K562 (cell line): ENCODE data around the gene SGMS1. TPM values are rescaled to one million over a fixed set of nuclear protein-coding genes. Genes with fewer than 3 reads are reported as not detected.

Experiments
- ATAC-seq: fragments of 200-7000 bp; cut with Tn5 transposase; 3 replicates; pipeline ENCODE4 v1.9.1; 2020; ENCODE audit warnings: moderate library complexity
- BruUV-seq: library from RNA; stranded (reverse); fragments of 400-500 nt; replicated peaks from 2 replicates; lab custom pipeline; 2021; lab: Mats Ljungman, UMichigan
- CTCF ChIA-PET: fragments of 300-600 bp; formaldehyde crosslinking; extraction: SDS; loops from one replicate; lab custom pipeline; 2021; ENCODE audit warnings: low intra/inter-chr PET ratio; lab: Yijun Ruan, JAX
- POLR2A ChIA-PET: fragments of 300-600, 350-650 bp; sonication (Branson Sonifier 250); formaldehyde crosslinking; extraction: SDS; loops from one replicate; lab custom pipeline; 2021; ENCODE audit warnings: antibody characterized with exemption, inconsistent platforms; lab: Yijun Ruan, JAX
- DNase-seq, 4 experiments: peaks; one replicate each; pipeline versions ENCODE4 v3.0.0 to v3.0.0-alpha.2; 2011 to 2018; ENCODE audit warnings: low spot score in 3 of 4, mixed read lengths in 3 of 4; ENCODE audit errors: extremely low read depth in 1 of 4
- FAIRE-seq: peaks from 2 replicates; lab custom pipeline; 2011; peaks lifted over from hg19 to GRCh38; lab: Jason Lieb, UNC
- H2AFZ ChIP-seq: 2 replicates; pipeline ENCODE4 v1.6.0; 2011; ENCODE audit warnings: low read depth, low read length, control low read depth, inconsistent platforms
- H3K27ac ChIP-seq: fragments of 200-600 bp; 3 replicates; pipeline ENCODE4 v1.8.0; 2011; ENCODE audit warnings: low read depth, mild to moderate bottlenecking, control low read depth, inconsistent platforms, low read length, moderate library complexity, mixed read lengths; ENCODE audit errors: extremely low read depth
- H3K27me3 ChIP-seq, 2 experiments: fragments of 300-600 bp in 1 of 2; 2 replicates in 1 of 2; 3 replicates in 1 of 2; pipeline versions ENCODE4 v1.6.0 to v1.8.0; 2011; ENCODE audit warnings: inconsistent platforms in 2 of 2, low read length in 2 of 2, mild to moderate bottlenecking in 1 of 2, mixed read lengths in 1 of 2, moderate library complexity in 1 of 2; ENCODE audit not compliant: control insufficient read depth in 2 of 2, insufficient read depth in 2 of 2
- H3K36me3 ChIP-seq: fragments of 300-600 bp; 3 replicates; pipeline ENCODE4 v1.8.0; 2011; ENCODE audit warnings: mild to moderate bottlenecking, low read length, inconsistent platforms; ENCODE audit not compliant: control insufficient read depth, insufficient read depth
- H3K4me1 ChIP-seq, 2 experiments: fragments of 200-600 bp in 1 of 2; replicated peaks in 1 of 2; 2 replicates in 1 of 2; 3 replicates in 1 of 2; pipeline versions ENCODE4 v1.5.1 to v1.8.0; 2011; ENCODE audit warnings: inconsistent platforms in 2 of 2, low read length in 2 of 2, mild to moderate bottlenecking in 1 of 2, mixed read lengths in 1 of 2, moderate library complexity in 1 of 2; ENCODE audit not compliant: control insufficient read depth in 2 of 2, insufficient read depth in 2 of 2
- H3K4me2 ChIP-seq: 2 replicates; pipeline ENCODE4 v1.6.1; 2011; ENCODE audit warnings: low read length, control low read depth, inconsistent platforms, mixed read lengths; ENCODE audit not compliant: insufficient read depth
- H3K4me3 ChIP-seq: fragments of 200-600 bp; sonication (generic), shearing (Covaris generic); 2 replicates; pipeline ENCODE4 v1.5.1; 2016; ENCODE audit warnings: control low read depth, inconsistent platforms
- H3K79me2 ChIP-seq: fragments of 200-600 bp; 3 replicates; pipeline ENCODE4 v1.8.0; 2011; ENCODE audit warnings: low read length, inconsistent platforms; ENCODE audit not compliant: control insufficient read depth, insufficient read depth
- H3K9ac ChIP-seq, 2 experiments: 2 replicates each; pipeline versions ENCODE4 v1.6.0 to v1.6.1; 2011; ENCODE audit warnings: low read depth in 2 of 2, low read length in 2 of 2, control low read depth in 1 of 2, inconsistent platforms in 1 of 2, mild to moderate bottlenecking in 1 of 2, mixed read lengths in 1 of 2; ENCODE audit not compliant: insufficient read depth in 1 of 2
- H3K9me1 ChIP-seq: one replicate; pipeline ENCODE4 v1.6.0; 2011; ENCODE audit warnings: inconsistent platforms, mild to moderate bottlenecking, low read length, moderate library complexity; ENCODE audit not compliant: control insufficient read depth, insufficient read depth
- H3K9me3 ChIP-seq: replicated peaks from 2 replicates; pipeline ENCODE4 v1.5.1; 2011; ENCODE audit warnings: low read depth, low read length, inconsistent platforms; ENCODE audit not compliant: control insufficient read depth, insufficient read depth
- H4K20me1 ChIP-seq: replicated peaks from 2 replicates; pipeline ENCODE4 v1.6.1; 2011; ENCODE audit warnings: low read length, inconsistent platforms, mixed read lengths; ENCODE audit not compliant: control insufficient read depth, insufficient read depth
- ARID1B ChIP-seq: fragments of 450-650 bp; IDR thresholded peaks from 2 replicates; pipeline ENCODE4 v1.6.1; 2016; ENCODE audit warnings: antibody characterized with exemption, mild to moderate bottlenecking, inconsistent platforms
- BACH1 ChIP-seq: fragments of 200-800 bp; sonication (Bioruptor generic); IDR thresholded peaks from 2 replicates; pipeline ENCODE4 v1.6.1; 2016; ENCODE audit warnings: missing genetic modification characterization, missing compliant biosample characterization
- DMBX1 ChIP-seq: fragments of 250-450 bp; sonication (Bioruptor Pico); IDR thresholded peaks from 2 replicates; pipeline ENCODE4 v1.8.0; 2022; ENCODE audit warnings: inconsistent platforms, mild to moderate bottlenecking, moderate library complexity, borderline replicate concordance
- ELF1 ChIP-seq: fragments of 200-800 bp; sonication (Bioruptor generic); IDR thresholded peaks from 2 replicates; pipeline ENCODE4 v1.6.1; 2016; ENCODE audit warnings: missing genetic modification characterization, missing compliant biosample characterization
- GABPB2 ChIP-seq: fragments of 250-450 bp; sonication (Bioruptor Pico); conservative IDR thresholded peaks from 2 replicates; pipeline ENCODE4 v1.5.1; 2021; ENCODE audit warnings: mild to moderate bottlenecking
- HNRNPUL1 ChIP-seq: fragments of 200-400 bp; formaldehyde crosslinking; IDR thresholded peaks from 2 replicates; pipeline ENCODE4 v1.6.1; 2017; ENCODE audit warnings: low read length
- IFI16 ChIP-seq: fragments of 250-450 bp; sonication (Bioruptor Pico); IDR thresholded peaks from 2 replicates; pipeline ENCODE4 v2.1.2; 2022; ENCODE audit warnings: mild to moderate bottlenecking, inconsistent platforms
- KDM1A ChIP-seq, 2 experiments: fragments of 450-650 bp; IDR thresholded peaks; 2 replicates each; pipeline ENCODE4 v1.6.1; 2016; ENCODE audit warnings: mild to moderate bottlenecking in 2 of 2
- KLF10 ChIP-seq: fragments of 250-450 bp; sonication (Bioruptor Pico); IDR thresholded peaks from 2 replicates; pipeline ENCODE4 v1.6.1; 2021; ENCODE audit warnings: matching md5 sums
- SIN3B ChIP-seq: fragments of 450-650 bp; IDR thresholded peaks from 2 replicates; pipeline ENCODE4 v1.6.1; 2017; ENCODE audit warnings: low read depth, mild to moderate bottlenecking, moderate library complexity
- SPI1 ChIP-seq: IDR thresholded peaks from 2 replicates; pipeline ENCODE4 v1.6.1; 2011; ENCODE audit warnings: low read depth, low read length, control low read depth, borderline replicate concordance
- TEAD1 ChIP-seq, 2 experiments: fragments of 450-650 bp in 1 of 2; sonication (generic) in 1 of 2; formaldehyde crosslinking; IDR thresholded peaks; 2 replicates each; pipeline versions ENCODE4 v1.4.0 to v1.8.0; 2020 to 2022; ENCODE audit warnings: mild to moderate bottlenecking in 2 of 2, missing genetic modification reagents in 1 of 2
- TFAM ChIP-seq: fragments of 250-450 bp; sonication (Bioruptor Pico); conservative IDR thresholded peaks from 2 replicates; pipeline ENCODE4 v1.5.0; 2021; ENCODE audit warnings: mild to moderate bottlenecking, moderate library complexity
- TRIM24 ChIP-seq, 2 experiments: fragments of 450-650 bp; IDR thresholded peaks; 2 replicates each; pipeline ENCODE4 v1.6.1; 2016
- ZBTB2 ChIP-seq: fragments of 450-650 bp; IDR thresholded peaks from 2 replicates; pipeline ENCODE4 v1.6.1; 2016; ENCODE audit warnings: antibody characterized with exemption
- ZNF143 ChIP-seq: sonication (generic); formaldehyde crosslinking; IDR thresholded peaks from 2 replicates; pipeline ENCODE4 v1.9.0; 2022; ENCODE audit warnings: mild to moderate bottlenecking, missing genetic modification reagents
- ZNF764 ChIP-seq: fragments of 250-450 bp; sonication (Bioruptor Pico); IDR thresholded peaks from 2 replicates; pipeline ENCODE4 v1.4.0; 2020; ENCODE audit warnings: low read depth, mild to moderate bottlenecking, moderate library complexity
- ZNF79 ChIP-seq: fragments of 250-450 bp; sonication (Bioruptor Pico); IDR thresholded peaks from 2 replicates; pipeline ENCODE4 v1.4.0; 2020; ENCODE audit warnings: low read depth, mild to moderate bottlenecking, moderate library complexity
- in situ Hi-C: fragments of 300-500 bp; cut with MboI; formaldehyde crosslinking; loops from 4 replicates; pipeline ENCODE4 v1.15.0; 2018; ENCODE audit warnings: inconsistent platforms, mixed read lengths
- intact Hi-C: fragments of 100-400 bp; cut with micrococcal nuclease; formaldehyde crosslinking; loops from 2 replicates; pipeline ENCODE4 v1.14.2; 2022
- polyA plus RNA-seq, 8 experiments: library from polyadenylated mRNA; depleted of rRNA in 4 of 8; stranded (reverse) in 5 of 8; unstranded in 3 of 8; fragments of >200 nt; fragmentation: Nextera tagmentation in 2 of 8; fragmentation: Illumina TruSeq in 1 of 8; extraction: Ambion mirVana in 2 of 8; extraction: Trizol in 1 of 8; gene quantifications; 2 replicates each; pipeline versions ENCODE4 v1.2.1 to v1.2.3, GENCODE V29; 2011 to 2014; ENCODE audit warnings: inconsistent platforms in 1 of 8, missing spikeins in 1 of 8
- total RNA-seq, 7 experiments: library from RNA; depleted of rRNA in 6 of 7; stranded (reverse); fragments of >200 nt in 6 of 7; fragmentation: Illumina TruSeq in 2 of 7; extraction: Trizol in 2 of 7; gene quantifications; 2 replicates each; pipeline versions ENCODE4 v1.2.1 to v1.2.3, GENCODE V29; 2011 to 2021; ENCODE audit warnings: low replicate concordance in 1 of 7
- TF ChIP-seq, protein P1 (sequence below): fragments of 200-800 bp; sonication (Bioruptor generic); IDR thresholded peaks from 2 replicates; pipeline ENCODE4 v1.6.1; 2017; ENCODE audit warnings: missing genetic modification characterization, missing compliant biosample characterization
- TF ChIP-seq, protein P2 (sequence below): fragments of 250-450 bp; sonication (Bioruptor Pico); IDR thresholded peaks from 2 replicates; pipeline ENCODE4 v1.4.0; 2020; ENCODE audit warnings: mild to moderate bottlenecking

The SGMS1 gene
- total and polyA plus RNA-seq, 9 of the 15 experiments (the other 6 are each of a cell fraction or from before 2014, with no cell fraction given), result 22.6 to 232 (median 82.2) TPM

DNA sequence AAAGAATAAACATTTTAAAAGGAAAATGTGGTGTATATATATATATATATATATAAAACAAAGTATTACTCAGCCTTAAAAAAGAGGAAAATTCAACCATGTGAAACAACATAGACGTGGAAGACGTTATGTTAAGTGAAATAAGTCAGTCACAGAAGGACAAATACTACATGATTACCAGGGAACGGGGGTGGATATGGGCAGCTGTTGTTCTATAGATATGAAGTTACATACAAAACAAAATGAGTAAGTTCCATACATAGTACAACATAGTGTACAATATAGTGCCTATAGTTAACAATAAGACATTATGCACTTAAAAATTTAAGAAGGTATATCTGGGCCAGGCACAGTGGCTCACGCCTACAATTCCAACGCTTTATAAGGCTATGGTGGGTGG, 48.8 kb downstream of the SGMS1 start (continued):
- TF ChIP-seq DMBX1 (CRISPR knock-in tag) (no peak), GABPB2 (0 out of 2 replicates have a peak, but pooled peaks have one; percentile 10), ARID1B (peak; percentile 16; the same call in 1 of the 2 replicates)

DNA sequence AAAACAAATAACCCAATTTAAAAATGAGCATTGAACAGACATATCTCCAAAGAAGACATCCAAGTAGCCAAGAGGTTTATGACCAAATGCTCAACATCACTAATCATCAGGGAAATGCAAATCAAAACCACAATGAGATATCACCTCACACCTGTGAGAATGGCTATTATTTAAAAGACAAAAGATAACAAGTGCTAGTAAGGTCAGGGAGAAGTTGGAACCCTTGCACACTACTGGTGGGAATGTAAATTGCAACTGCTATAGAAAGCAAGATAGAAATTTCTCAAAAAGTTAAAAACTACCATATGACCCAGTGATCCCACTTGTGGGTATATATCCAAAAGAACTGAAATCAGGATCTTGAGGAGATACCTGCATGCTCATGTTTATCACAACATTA, 49.5 kb downstream of the SGMS1 start:
- H3K27me3 ChIP-seq, result no peaks in the 10 kb centered on the region
- in situ Hi-C loops, result no loop called here
- H4K20me1 ChIP-seq, result no peaks in the 10 kb centered on the region
- H3K4me2 ChIP-seq, result 0 out of 2 replicates have a peak overlapping the region, but pooled peaks have one; percentile 23
- H3K27ac ChIP-seq, result peak overlapping the region; percentile 97; the same call in 2 of the 3 replicates
- FAIRE-seq (no peak), DNase-seq (peak in 1 of 4 experiments; percentile 58), ATAC-seq (no peak)
- H3K79me2 ChIP-seq, result peaks cover 94% of the 10 kb centered on the region
- ChIA-PET CTCF (no interaction called here), POLR2A (interaction anchor here (0.8 kb wide), 1 partner anchor 19 kb away, joined by 3 read pairs; no protein-coding TSS in a partner anchor)
- BruUV-seq, result no TSS peak
- no peaks in the 10 kb centered on the region; the same call in 1 of the 3 replicates for H3K36me3 ChIP-seq
- H3K9me1 ChIP-seq, result no peaks in the 10 kb centered on the region
- peaks cover 42 to 85% of the 10 kb centered on the region in 2 experiments for H3K4me1 ChIP-seq
- no peak overlapping the region for H3K4me3 ChIP-seq
- H3K9ac ChIP-seq, result no peak overlapping the region
- H2AFZ ChIP-seq, result no peak overlapping the region
- H3K9me3 ChIP-seq, result no peaks in the 10 kb centered on the region
- intact Hi-C loops, result no loop called here
- TF ChIP-seq TRIM24 (IDR thresholded peaks at IDR 0.05), result 0 out of 4 replicates have a peak, but pooled peaks of 1 of the 2 experiments have one; percentile 9
- TF ChIP-seq ZNF79 (CRISPR knock-in tag), result no peak
- TF ChIP-seq IFI16 (CRISPR knock-in tag), result no peak
- TF ChIP-seq ZNF764, result peak; percentile 79
- no peak for TF ChIP-seq HNRNPUL1
- TF ChIP-seq, protein P1, sequence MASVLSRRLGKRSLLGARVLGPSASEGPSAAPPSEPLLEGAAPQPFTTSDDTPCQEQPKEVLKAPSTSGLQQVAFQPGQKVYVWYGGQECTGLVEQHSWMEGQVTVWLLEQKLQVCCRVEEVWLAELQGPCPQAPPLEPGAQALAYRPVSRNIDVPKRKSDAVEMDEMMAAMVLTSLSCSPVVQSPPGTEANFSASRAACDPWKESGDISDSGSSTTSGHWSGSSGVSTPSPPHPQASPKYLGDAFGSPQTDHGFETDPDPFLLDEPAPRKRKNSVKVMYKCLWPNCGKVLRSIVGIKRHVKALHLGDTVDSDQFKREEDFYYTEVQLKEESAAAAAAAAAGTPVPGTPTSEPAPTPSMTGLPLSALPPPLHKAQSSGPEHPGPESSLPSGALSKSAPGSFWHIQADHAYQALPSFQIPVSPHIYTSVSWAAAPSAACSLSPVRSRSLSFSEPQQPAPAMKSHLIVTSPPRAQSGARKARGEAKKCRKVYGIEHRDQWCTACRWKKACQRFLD, result no peak
- no peak for TF ChIP-seq TFAM (CRISPR knock-in tag)
- TF ChIP-seq TEAD1 (CRISPR knock-in tag; IDR thresholded peaks at IDR 0.05), result peak; percentile 95 to 98
- no peak for TF ChIP-seq BACH1 (tag)
- TF ChIP-seq ELF1 (tag), result no peak
- TF ChIP-seq, protein P2, sequence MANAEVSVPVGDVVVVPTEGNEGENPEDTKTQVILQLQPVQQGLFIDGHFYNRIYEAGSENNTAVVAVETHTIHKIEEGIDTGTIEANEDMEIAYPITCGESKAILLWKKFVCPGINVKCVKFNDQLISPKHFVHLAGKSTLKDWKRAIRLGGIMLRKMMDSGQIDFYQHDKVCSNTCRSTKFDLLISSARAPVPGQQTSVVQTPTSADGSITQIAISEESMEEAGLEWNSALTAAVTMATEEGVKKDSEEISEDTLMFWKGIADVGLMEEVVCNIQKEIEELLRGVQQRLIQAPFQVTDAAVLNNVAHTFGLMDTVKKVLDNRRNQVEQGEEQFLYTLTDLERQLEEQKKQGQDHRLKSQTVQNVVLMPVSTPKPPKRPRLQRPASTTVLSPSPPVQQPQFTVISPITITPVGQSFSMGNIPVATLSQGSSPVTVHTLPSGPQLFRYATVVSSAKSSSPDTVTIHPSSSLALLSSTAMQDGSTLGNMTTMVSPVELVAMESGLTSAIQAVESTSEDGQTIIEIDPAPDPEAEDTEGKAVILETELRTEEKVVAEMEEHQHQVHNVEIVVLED (CRISPR knock-in tag), result no peak
- peak; percentile 64 to 67; a peak in 3 of 4 replicates for TF ChIP-seq KDM1A (IDR thresholded peaks at IDR 0.05)
- no peak for TF ChIP-seq ZNF143 (CRISPR knock-in tag)
- TF ChIP-seq SIN3B, result no peak
- TF ChIP-seq ZBTB2, result peak; percentile 37; the same call in 1 of the 2 replicates
- TF ChIP-seq KLF10 (CRISPR knock-in tag), result no peak
- no peak for TF ChIP-seq SPI1
